Ishikawa (cell line): Measurements from ENCODE around the gene STRBP.

Experiments
- CEBPB ChIP-seq: IDR thresholded peaks from 2 replicates; pipeline ENCODE4 v1.6.1; 2012
- CREB1 ChIP-seq: IDR thresholded peaks from 2 replicates; pipeline ENCODE4 v1.6.1; 2012; ENCODE audit warnings: low read depth
- EGR1 ChIP-seq: IDR thresholded peaks from 2 replicates; pipeline ENCODE4 v1.6.1; 2012
- EP300 ChIP-seq: IDR thresholded peaks from 2 replicates; pipeline ENCODE4 v1.6.1; 2012; ENCODE audit warnings: borderline replicate concordance
- FOXM1 ChIP-seq: IDR thresholded peaks from 2 replicates; pipeline ENCODE4 v1.6.1; 2012; ENCODE audit warnings: low read depth, borderline replicate concordance
- NFIC ChIP-seq: IDR thresholded peaks from 2 replicates; pipeline ENCODE4 v1.6.1; 2012
- RAD21 ChIP-seq: IDR thresholded peaks from 2 replicates; pipeline ENCODE4 v1.6.1; 2012; ENCODE audit warnings: low read depth
- TAF1 ChIP-seq: IDR thresholded peaks from 2 replicates; pipeline ENCODE4 v1.6.1; 2012; ENCODE audit warnings: low read depth, mild to moderate bottlenecking
- TCF12 ChIP-seq: IDR thresholded peaks from 2 replicates; pipeline ENCODE4 v1.6.1; 2012; ENCODE audit warnings: low read depth
- TEAD4 ChIP-seq: IDR thresholded peaks from 2 replicates; pipeline ENCODE4 v1.6.1; 2012
- YY1 ChIP-seq: IDR thresholded peaks from 2 replicates; pipeline ENCODE4 v1.6.1; 2012; ENCODE audit warnings: low read depth
- ZBTB7A ChIP-seq: IDR thresholded peaks from 2 replicates; pipeline ENCODE4 v1.6.1; 2012; ENCODE audit warnings: low read depth
- TF ChIP-seq, protein P1 (sequence below): IDR thresholded peaks from 2 replicates; pipeline ENCODE4 v1.6.1; 2012; ENCODE audit warnings: low read depth, mild to moderate bottlenecking
- TF ChIP-seq, protein P2 (sequence below): IDR thresholded peaks from 2 replicates; pipeline ENCODE4 v1.6.1; 2012
- TF ChIP-seq, protein P3 (sequence below): IDR thresholded peaks from 2 replicates; pipeline ENCODE4 v1.6.1; 2012

Gene STRBP

DNA sequence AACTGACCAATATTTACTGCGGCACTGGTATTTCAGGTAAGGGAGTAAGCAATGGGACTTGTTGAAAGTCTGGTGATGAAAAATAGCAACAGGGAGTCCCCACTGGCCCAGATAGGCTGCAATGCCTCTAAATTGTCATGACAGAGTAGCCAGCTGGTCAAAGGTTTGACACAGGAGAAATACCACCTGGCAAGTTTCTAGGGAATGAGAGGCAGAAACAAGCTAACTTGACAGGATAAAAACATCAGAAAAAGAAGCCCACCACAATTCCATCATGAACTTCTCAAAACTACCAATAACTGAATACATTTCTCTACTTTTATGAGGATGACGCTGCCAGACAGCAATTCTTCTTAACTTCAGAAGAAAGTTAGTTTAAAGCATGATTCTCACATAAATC lies 99.8 kb downstream of the STRBP start:
- TF ChIP-seq, protein P1, sequence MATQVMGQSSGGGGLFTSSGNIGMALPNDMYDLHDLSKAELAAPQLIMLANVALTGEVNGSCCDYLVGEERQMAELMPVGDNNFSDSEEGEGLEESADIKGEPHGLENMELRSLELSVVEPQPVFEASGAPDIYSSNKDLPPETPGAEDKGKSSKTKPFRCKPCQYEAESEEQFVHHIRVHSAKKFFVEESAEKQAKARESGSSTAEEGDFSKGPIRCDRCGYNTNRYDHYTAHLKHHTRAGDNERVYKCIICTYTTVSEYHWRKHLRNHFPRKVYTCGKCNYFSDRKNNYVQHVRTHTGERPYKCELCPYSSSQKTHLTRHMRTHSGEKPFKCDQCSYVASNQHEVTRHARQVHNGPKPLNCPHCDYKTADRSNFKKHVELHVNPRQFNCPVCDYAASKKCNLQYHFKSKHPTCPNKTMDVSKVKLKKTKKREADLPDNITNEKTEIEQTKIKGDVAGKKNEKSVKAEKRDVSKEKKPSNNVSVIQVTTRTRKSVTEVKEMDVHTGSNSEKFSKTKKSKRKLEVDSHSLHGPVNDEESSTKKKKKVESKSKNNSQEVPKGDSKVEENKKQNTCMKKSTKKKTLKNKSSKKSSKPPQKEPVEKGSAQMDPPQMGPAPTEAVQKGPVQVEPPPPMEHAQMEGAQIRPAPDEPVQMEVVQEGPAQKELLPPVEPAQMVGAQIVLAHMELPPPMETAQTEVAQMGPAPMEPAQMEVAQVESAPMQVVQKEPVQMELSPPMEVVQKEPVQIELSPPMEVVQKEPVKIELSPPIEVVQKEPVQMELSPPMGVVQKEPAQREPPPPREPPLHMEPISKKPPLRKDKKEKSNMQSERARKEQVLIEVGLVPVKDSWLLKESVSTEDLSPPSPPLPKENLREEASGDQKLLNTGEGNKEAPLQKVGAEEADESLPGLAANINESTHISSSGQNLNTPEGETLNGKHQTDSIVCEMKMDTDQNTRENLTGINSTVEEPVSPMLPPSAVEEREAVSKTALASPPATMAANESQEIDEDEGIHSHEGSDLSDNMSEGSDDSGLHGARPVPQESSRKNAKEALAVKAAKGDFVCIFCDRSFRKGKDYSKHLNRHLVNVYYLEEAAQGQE: no peak
- no peak for TF ChIP-seq NFIC
- TF ChIP-seq ZBTB7A: no peak
- TF ChIP-seq YY1: no peak
- no peak for TF ChIP-seq TCF12
- TF ChIP-seq EP300: no peak
- no peak for TF ChIP-seq TEAD4
- TF ChIP-seq CEBPB: no peak
- no peak for TF ChIP-seq EGR1
- TF ChIP-seq, protein P2, sequence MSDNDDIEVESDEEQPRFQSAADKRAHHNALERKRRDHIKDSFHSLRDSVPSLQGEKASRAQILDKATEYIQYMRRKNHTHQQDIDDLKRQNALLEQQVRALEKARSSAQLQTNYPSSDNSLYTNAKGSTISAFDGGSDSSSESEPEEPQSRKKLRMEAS: no peak
- no peak for TF ChIP-seq CREB1
- TF ChIP-seq FOXM1: no peak
- no peak for TF ChIP-seq TAF1
- TF ChIP-seq, protein P3, sequence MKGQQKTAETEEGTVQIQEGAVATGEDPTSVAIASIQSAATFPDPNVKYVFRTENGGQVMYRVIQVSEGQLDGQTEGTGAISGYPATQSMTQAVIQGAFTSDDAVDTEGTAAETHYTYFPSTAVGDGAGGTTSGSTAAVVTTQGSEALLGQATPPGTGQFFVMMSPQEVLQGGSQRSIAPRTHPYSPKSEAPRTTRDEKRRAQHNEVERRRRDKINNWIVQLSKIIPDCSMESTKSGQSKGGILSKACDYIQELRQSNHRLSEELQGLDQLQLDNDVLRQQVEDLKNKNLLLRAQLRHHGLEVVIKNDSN: no peak
- TF ChIP-seq RAD21: no peak

DNA sequence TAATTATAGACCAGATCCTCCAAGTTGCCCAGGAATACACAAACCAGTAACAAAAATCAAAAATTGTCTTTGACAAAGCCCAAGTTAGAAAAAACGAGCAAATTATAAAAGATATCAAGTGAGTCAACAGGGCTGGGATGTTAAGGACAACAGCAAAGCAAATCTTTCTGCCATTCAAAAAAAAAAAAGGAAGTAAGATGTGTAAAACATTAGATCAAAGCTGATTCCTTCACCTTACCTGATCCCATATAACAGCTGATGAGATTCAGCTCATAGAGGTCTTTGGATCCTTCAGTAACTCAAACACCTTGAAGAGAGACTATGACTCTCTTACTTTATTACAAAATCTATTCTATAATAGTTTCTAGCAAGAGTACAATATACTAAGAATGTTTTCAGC lies 100.9 kb downstream of the STRBP start:
- TF ChIP-seq TAF1: no peak
- TF ChIP-seq TCF12: no peak
- no peak for TF ChIP-seq TEAD4
- TF ChIP-seq CEBPB: no peak
- TF ChIP-seq EP300: no peak
- TF ChIP-seq NFIC: no peak
- TF ChIP-seq, protein P3: no peak
- TF ChIP-seq, protein P2: no peak
- no peak for TF ChIP-seq CREB1
- no peak for TF ChIP-seq EGR1
- TF ChIP-seq YY1: no peak
- TF ChIP-seq ZBTB7A: no peak
- TF ChIP-seq, protein P1: no peak
- TF ChIP-seq RAD21: no peak
- TF ChIP-seq FOXM1: no peak

DNA sequence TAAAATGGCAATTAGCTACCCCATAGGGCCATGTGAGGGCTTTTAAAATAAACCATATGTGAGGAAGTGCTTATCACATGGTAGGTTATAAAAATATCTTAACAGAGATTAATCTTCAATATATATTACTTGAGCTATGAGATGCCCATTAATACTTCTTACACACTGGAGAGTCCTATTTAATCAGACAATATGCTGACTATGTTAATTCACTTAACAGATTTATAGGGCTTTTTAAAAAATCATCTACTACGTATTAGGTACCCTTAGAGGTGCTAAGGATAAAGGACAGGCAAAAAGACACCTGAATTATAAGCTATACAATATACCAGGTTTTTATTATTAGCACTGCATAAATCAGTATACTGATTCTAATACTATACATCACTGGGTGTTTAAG lies 102.6 kb downstream of the STRBP start:
- TF ChIP-seq RAD21: no peak
- TF ChIP-seq, protein P1: no peak
- no peak for TF ChIP-seq YY1
- TF ChIP-seq TEAD4: no peak
- TF ChIP-seq CREB1: no peak
- TF ChIP-seq TCF12: no peak
- TF ChIP-seq, protein P3: no peak
- TF ChIP-seq EGR1: no peak
- no peak for TF ChIP-seq TAF1
- TF ChIP-seq, protein P2: no peak
- TF ChIP-seq FOXM1: no peak
- no peak for TF ChIP-seq NFIC
- no peak for TF ChIP-seq EP300
- TF ChIP-seq ZBTB7A: no peak
- no peak for TF ChIP-seq CEBPB

DNA sequence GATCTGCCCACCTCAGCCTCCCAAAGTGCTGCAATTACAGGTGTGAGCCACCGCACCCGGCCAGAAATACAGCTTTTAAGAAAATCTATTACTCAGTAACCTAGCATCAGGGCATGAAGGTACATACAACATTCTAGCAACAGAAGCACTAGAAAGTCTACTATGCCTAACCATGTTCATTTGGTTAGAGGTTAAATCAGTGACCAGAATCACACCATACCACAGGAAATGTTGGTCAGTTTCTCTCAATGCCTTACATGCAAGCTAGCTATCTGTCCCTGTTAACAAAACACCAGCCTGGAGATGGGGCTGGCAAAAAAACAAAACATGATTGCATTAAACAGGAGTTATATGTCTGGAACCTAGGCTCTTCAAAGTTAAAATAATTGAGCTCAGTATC lies 104.1 kb downstream of the STRBP start:
- TF ChIP-seq TAF1: no peak
